Measurements from ENCODE around the gene LCLAT1.

Gene LCLAT1

DNA sequence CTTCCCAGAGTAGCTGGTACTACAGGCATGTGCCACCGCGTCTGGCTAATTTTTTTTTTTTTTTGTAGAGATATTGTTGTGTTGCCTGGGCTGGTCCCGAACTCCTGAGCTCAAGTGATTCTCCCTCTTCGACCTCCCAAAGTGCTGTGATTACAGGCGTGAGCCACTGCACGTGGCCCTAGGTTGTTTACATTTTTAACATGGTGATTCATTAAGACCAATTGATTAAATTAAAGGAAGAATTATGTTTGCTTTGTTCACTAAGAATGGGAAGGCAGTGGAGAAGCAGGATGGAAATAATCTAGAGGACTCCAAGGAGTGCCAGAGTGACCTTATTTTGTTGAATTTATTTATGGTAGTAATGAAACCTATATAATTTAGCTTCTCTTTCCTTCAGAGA, 7.5 kb downstream of the LCLAT1 start:
- TF ChIP-seq, protein P1, sequence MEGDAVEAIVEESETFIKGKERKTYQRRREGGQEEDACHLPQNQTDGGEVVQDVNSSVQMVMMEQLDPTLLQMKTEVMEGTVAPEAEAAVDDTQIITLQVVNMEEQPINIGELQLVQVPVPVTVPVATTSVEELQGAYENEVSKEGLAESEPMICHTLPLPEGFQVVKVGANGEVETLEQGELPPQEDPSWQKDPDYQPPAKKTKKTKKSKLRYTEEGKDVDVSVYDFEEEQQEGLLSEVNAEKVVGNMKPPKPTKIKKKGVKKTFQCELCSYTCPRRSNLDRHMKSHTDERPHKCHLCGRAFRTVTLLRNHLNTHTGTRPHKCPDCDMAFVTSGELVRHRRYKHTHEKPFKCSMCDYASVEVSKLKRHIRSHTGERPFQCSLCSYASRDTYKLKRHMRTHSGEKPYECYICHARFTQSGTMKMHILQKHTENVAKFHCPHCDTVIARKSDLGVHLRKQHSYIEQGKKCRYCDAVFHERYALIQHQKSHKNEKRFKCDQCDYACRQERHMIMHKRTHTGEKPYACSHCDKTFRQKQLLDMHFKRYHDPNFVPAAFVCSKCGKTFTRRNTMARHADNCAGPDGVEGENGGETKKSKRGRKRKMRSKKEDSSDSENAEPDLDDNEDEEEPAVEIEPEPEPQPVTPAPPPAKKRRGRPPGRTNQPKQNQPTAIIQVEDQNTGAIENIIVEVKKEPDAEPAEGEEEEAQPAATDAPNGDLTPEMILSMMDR (conservative IDR thresholded peaks at IDR 0.05; ENCODE audit: low read depth, low read length) = no peak
- no peak for DNase-seq (ENCODE audit: low read depth)
- no peak overlapping the region for H3K4me3 ChIP-seq (ENCODE audit: low read length)

DNA sequence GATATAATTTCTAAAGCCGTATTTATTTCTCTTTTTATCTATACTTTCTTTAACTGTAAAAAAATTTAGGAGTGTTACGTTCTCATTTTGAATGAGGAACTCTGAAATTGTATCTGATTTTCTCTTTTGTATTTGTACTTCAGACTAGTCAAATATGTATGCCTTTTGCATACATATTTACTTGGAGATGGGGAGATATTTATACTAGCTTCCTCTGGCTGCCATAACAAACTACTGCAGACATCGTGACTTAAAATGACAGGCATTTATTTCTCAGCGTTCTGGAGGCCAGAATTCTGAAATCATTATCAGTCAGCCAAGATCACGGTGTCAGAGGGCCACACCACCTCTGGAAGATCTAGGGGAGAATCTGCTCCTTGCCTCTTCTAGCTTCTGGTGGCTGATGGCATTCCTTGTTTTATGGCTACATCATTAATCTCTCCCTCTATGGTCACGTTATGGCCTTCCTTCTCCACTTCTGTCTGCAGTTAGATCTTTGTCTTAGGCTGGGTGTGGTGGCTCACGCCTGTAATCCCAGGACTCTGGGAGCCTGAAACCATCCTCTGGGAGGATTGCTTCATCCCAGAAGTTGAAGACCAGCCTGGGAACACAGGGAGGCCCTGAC, 8.2 kb downstream of the LCLAT1 start:
- TF ChIP-seq, protein P1 (conservative IDR thresholded peaks at IDR 0.05; ENCODE audit: low read depth, low read length) = no peak
- no peak for DNase-seq (ENCODE audit: low read depth)
- no peak overlapping the region for H3K4me3 ChIP-seq (ENCODE audit: low read length)

DNA sequence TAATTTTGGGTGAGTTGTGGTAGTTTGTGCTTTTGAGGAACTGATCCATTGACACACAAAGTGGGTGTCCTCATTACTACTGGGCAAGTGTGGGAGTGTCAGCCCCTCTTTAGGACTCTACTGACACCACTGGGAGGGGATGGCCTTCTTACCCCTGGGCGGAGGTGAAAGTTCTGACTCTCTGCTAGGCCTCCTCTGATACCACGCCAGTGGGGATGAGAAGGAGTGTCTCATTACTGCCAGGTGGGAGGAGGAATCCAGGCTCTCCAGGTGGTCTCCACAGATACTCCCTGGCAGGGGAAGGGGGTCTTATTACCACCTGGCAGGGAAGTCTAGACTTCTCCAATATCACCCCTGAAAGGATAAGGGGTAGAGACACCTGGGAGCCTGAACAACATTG, 9.1 kb downstream of the LCLAT1 start:
- DNase-seq (ENCODE audit: low read depth) = no peak
- H3K4me3 ChIP-seq (ENCODE audit: low read length) = no peak overlapping the region
- TF ChIP-seq, protein P1 (conservative IDR thresholded peaks at IDR 0.05; ENCODE audit: low read depth, low read length) = no peak

DNA sequence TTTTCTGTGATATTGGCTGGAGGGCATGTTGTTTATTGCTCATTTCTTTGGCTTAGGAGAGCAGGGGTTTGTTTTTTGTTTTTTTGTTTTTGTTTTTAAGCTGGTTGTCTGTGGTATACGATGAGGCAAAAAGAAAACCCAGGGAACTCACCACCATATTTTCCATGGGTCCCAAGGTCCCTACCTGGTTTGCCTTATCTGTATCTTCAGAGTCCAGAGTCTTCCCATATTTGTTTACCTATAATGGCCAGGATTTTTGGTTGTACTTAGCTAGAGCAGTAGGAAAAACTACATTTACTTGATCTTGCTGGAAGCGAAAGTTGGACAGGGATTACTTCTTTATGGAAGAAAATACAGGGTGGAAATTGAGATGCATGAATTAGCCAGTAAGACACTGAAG, 9.5 kb downstream of the LCLAT1 start:
- TF ChIP-seq, protein P1 (conservative IDR thresholded peaks at IDR 0.05; ENCODE audit: low read depth, low read length) = no peak
- no peak for DNase-seq (ENCODE audit: low read depth)
- H3K4me3 ChIP-seq (ENCODE audit: low read length) = no peak overlapping the region

DNA sequence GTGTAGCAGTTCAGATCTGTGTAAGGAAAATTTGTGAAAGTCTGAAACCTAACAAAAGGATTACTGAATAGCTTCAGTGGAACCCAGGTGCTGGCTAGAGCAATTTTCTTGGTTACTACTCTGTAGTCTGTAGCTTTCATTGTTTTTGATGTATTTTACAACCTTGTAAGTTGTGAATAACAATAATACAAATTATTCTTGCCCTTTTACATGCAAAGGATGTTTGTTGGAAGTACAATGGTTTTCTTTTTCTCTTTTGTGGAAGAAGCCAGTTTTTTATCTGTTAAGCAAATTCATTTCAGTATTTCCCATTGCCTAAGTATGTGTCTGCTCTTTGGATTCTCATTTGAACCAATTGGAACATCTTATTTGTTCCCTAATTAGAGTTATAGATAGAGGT, 10.2 kb downstream of the LCLAT1 start:
- no peak overlapping the region for H3K4me3 ChIP-seq (ENCODE audit: low read length)
- TF ChIP-seq, protein P1 (conservative IDR thresholded peaks at IDR 0.05; ENCODE audit: low read depth, low read length) = no peak
- no peak for DNase-seq (ENCODE audit: low read depth)

DNA sequence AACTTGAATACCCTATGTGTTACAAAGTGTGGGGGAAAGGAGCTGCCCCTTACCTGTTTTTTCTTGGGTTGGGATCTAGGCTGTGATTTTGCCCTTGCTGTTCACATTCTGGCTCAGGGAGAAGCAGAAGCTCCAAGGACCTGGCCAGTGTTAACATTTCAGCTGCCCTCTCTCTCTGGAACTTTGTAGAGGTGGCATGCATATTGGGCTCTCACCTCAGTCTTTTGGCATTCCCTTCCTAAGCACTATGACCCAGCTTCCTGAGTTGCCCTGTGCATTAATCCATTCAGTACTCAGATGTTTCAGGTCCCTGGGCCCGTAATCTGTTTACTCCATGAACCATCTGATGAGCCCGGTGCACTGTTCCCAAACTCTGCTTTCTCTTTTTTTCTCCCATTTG, 12.1 kb downstream of the LCLAT1 start:
- H3K4me3 ChIP-seq (ENCODE audit: low read length) = no peak overlapping the region
- no peak for DNase-seq (ENCODE audit: low read depth)
- TF ChIP-seq, protein P1 (conservative IDR thresholded peaks at IDR 0.05; ENCODE audit: low read depth, low read length) = no peak

DNA sequence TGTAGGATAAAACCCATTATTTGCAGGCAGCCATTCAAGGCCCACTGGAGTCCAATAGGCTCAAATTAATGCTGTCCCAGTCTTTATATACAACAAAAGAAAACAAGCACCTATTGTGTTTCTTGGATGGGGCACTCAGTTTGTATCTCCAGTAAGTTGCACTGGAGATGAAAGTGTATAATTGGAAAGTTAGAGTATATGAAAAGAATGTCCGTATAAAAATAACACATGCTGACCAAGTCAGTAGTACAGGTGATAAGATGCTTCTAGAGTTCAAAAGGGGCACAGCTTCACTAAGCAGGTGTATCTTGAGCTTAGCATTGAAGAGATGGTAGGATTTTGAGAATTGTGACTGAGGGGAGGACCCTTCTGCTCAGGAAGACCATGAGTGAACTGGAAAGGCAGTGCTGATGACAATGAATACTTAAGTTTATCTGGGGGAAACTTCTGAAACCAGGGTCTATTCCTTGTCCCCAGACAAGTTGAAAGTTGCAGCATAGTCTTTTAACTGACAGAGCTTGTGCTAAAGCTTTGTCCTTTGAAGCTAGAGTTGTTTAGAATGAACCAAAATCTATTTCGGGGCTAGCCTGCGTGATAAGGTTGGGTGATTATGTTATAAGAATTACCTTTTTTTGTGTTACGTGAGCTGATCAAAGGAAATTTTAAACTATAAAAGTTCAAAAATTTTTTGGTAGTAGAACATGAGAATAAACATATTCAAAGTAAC, 15.2 kb downstream of the LCLAT1 start:
- no peak overlapping the region for H3K4me3 ChIP-seq (ENCODE audit: low read length)
- no peak for DNase-seq (ENCODE audit: low read depth)
- TF ChIP-seq, protein P1 (conservative IDR thresholded peaks at IDR 0.05; ENCODE audit: low read depth, low read length) = no peak

Measured in retinal pigment epithelial cell (primary cell).